Endometrium (tissue), 2 donors: ENCODE results near the gene TRIM22.
"Not testable (repeated sequence)": the region's sequence is repeated elsewhere in the genome, so short reads cannot be mapped to it uniquely, and the experiment has no call there.

Source experiments
- FAIRE-seq: peaks from 2 replicates; lab custom pipeline; 2012; peaks lifted over from hg19 to GRCh38; lab: Jason Lieb, UNC
- donor health status: control.
- donor health status: control.

TRIM22 gene

GRCh38 chr11:5689551-5689983 is at the start of gene TRIM22:
TRIM22 (plus strand) TSS chr11:5689790; CDS start chr11:5696233, 6,443 bp downstream.
- FAIRE-seq, result peak; percentile 81

- FAIRE-seq, result no peak
Measured at GRCh38 chr11:5639953-5640352, 49.6 kb upstream of the TRIM22 start.

- no peak for FAIRE-seq
Measured at GRCh38 chr11:5643585-5643984, 46.0 kb upstream of the TRIM22 start.

- FAIRE-seq, result no peak
Measured at GRCh38 chr11:5646139-5646538, 43.5 kb upstream of the TRIM22 start.

- FAIRE-seq, result no peak
Measured at GRCh38 chr11:5655474-5655873, 34.1 kb upstream of the TRIM22 start.

- not testable (repeated sequence) for FAIRE-seq
Measured at GRCh38 chr11:5656956-5657355, 32.6 kb upstream of the TRIM22 start.

- no peak for FAIRE-seq
Measured at GRCh38 chr11:5658318-5658717, 31.3 kb upstream of the TRIM22 start.

GRCh38 chr11:5663511-5663910 is 26.1 kb upstream of the TRIM22 start:
- FAIRE-seq, result peak; percentile 4

- no peak for FAIRE-seq
Measured at GRCh38 chr11:5665051-5665570, 24.5 kb upstream of the TRIM22 start.

GRCh38 chr11:5665746-5666401 is 23.7 kb upstream of the TRIM22 start:
- no peak for FAIRE-seq

GRCh38 chr11:5666402-5666793 is 23.2 kb upstream of the TRIM22 start:
- FAIRE-seq, result no peak

GRCh38 chr11:5671831-5672230 is 17.8 kb upstream of the TRIM22 start:
- no peak for FAIRE-seq

GRCh38 chr11:5674391-5674790 is 15.2 kb upstream of the TRIM22 start:
- no peak for FAIRE-seq

GRCh38 chr11:5679811-5680210 is 9.8 kb upstream of the TRIM22 start:
- no peak for FAIRE-seq

- FAIRE-seq, result not testable (repeated sequence)
Measured at GRCh38 chr11:5682890-5683441, 6.6 kb upstream of the TRIM22 start.

GRCh38 chr11:5683620-5684019 is 6.0 kb upstream of the TRIM22 start:
- FAIRE-seq, result not testable (repeated sequence)

GRCh38 chr11:5684036-5684645 is 5.4 kb upstream of the TRIM22 start:
- no peak for FAIRE-seq

- peak; percentile 80 for FAIRE-seq
Measured at GRCh38 chr11:5684646-5685362, 4.8 kb upstream of the TRIM22 start, which contains the start of gene TRIM5. TRIM5 (minus strand) TSS chr11:5685074; CDS start chr11:5680177, 4,897 bp downstream.

- no peak for FAIRE-seq
Measured at GRCh38 chr11:5686426-5686825, 3.2 kb upstream of the TRIM22 start.

GRCh38 chr11:5688482-5688881 is 1.1 kb upstream of the TRIM22 start:
- FAIRE-seq, result no peak

GRCh38 chr11:5690216-5690615 is 626 bp downstream of the TRIM22 start:
- no peak for FAIRE-seq

GRCh38 chr11:5690736-5691135 is 1.1 kb downstream of the TRIM22 start:
- FAIRE-seq, result no peak
